Left cardiac atrium (tissue), 4 donors: ENCODE results near the gene SMC4. TPM values are rescaled to one million over a fixed set of nuclear protein-coding genes. Genes with fewer than 3 reads are reported as not detected.
A peak's percentile ranks its signal among the peaks of the same experiment; 100 is the strongest.

Experiments used
- ATAC-seq, 2 donors: fragments of 200-7000 bp; cut with Tn5 transposase; one replicate each; pipeline ENCODE4 v1.9.1; 2020; ENCODE audit warnings: mild to moderate bottlenecking in 2 of 2, moderate library complexity in 2 of 2
- DNase-seq: peaks from one replicate; pipeline ENCODE4 v3.0.0-alpha.2; 2020
- intact Hi-C, 2 donors: fragments of 100-400 bp; cut with DNase I; formaldehyde crosslinking; loops; one replicate each; pipeline versions ENCODE4 v1.14.1 to v1.15.1; 2022 to 2023
- total RNA-seq, 2 donors: library from RNA; stranded (reverse); fragmentation: NEBNext Ultra II Directional; extraction: Animal tissue kit (Norgen Biotek cat#: 25700); gene quantifications; one replicate each; pipeline ENCODE4 v1.2.1, GENCODE V29; 2021
- donor health status: DM: no; HTN: yes; CAD: no.
- donor health status: DM: no; HTN: yes; CAD: no; lungs with severe emphysema.
- donor health status: DM: yes; HTN: yes; CAD: no.
- donor health status: Dilated cardiomyopathy.

Gene SMC4
- total RNA-seq, 2 donors from 2014 or later, result 11.1 to 19.4 TPM

DNA sequence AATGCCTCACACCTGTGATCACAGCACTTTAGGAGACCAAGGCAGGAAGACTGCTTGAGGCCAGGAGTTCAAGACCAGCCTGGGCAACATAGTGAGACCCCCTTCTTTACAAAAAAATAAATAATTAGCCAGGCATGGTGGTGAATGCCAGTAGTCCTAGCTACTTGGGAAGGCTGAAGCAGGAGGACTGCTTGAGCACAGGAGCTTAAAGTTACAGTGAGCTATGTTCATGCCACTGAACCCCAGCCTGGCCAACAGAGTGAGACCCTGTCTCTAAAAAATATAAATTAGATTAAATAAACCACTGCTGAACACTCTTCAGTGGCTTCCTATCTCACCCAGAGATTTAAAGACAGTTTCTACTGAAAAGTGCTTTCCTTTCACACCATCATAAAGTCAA, 6.7 kb upstream of the SMC4 start:
- ATAC-seq (no peak), DNase-seq (no peak)
- intact Hi-C loops, result no loop called here

- intact Hi-C loops, result no loop called here
- ATAC-seq, result no peak
- DNase-seq, result no peak
These were observed 6.0 kb upstream of the SMC4 start for GRCh38 chr3:160393346-160394008.

GRCh38 chr3:160394009-160394392, 5.4 kb upstream of the SMC4 start:
- ATAC-seq, result no peak
- intact Hi-C loops, result no loop called here
- DNase-seq, result no peak

DNA sequence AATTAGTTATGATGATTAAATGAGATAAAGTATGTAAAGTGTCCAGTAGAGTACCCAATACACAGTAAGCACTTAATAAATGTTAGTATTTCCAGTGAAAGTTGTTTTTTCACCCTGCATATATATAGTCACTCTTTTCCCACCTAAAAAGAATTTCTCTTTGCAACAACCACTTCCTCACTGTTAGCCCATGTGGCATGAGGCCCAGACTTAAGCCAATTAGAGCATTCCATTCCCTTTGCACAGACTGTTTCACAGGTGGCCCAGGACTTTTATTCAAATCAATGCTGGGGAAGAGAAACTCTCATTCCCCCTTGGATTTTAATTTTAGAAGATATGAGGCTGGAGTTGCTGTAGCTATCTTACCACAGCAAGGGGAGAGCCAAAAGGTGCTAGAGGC, 4.2 kb upstream of the SMC4 start:
- DNase-seq, result no peak
- intact Hi-C loops, result no loop called here
- ATAC-seq, result no peak

DNA sequence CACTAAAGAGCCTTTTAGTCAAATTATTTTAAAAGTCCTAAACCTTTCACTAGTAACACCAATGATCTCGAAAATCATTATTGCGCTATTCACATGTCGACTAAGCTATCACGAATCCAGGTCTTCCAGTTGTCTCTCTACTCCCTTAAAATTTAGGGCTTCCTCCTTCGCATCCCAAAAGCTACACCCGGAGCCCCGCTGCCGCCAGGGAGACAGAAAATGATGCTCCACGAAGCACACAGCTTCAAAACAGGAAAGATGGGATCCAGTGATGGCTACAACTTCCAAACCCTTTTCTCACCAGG, 678 bp upstream of the SMC4 start:
- ATAC-seq, result peak; percentile 8 to 10
- no peak for DNase-seq
- intact Hi-C loops, result no loop called here

GRCh38 chr3:160400030-160400701, 716 bp downstream of the SMC4 start:
- DNase-seq (peak; percentile 56), ATAC-seq (peak; percentile 7 to 45)
- intact Hi-C loops, result loop anchor here in 1 of 2 donors (10.0 kb wide), 1 partner anchor 365 kb away; no protein-coding TSS in a partner anchor

DNA sequence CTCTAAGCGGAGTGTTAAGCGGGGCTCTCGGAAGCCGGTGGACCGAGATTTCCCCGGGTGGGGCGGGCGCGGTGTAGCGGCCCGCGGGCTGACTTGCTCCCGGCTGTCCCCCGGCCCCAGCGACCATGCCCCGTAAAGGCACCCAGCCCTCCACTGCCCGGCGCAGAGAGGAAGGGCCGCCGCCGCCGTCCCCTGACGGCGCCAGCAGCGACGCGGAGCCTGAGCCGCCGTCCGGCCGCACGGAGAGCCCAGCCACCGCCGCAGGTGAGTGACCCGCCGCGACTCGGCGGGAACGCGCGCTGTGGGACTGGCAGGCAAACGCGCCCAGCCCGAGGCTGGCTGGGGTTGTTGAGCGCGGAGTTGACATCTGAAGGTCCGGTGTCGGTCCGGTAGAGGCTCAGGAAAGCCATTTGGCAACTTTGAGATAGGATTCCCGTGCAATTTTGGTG, 1.3 kb downstream of the SMC4 start:
- intact Hi-C loops, result loop anchor here in 1 of 2 donors (10.0 kb wide), 1 partner anchor 366 kb away; no protein-coding TSS in a partner anchor
- ATAC-seq (peak; percentile 11 to 13), DNase-seq (peak; percentile 33)

- intact Hi-C loops, result loop anchor here in 1 of 2 donors (10.0 kb wide), 1 partner anchor 367 kb away; no protein-coding TSS in a partner anchor
- ATAC-seq, result no peak
- no peak for DNase-seq
These were observed 2.0 kb downstream of the SMC4 start for GRCh38 chr3:160401291-160402095.

GRCh38 chr3:160402221-160403027, 3.0 kb downstream of the SMC4 start:
- intact Hi-C loops, result loop anchor here in 1 of 2 donors (10.0 kb wide), 1 partner anchor 368 kb away; no protein-coding TSS in a partner anchor
- DNase-seq (no peak), ATAC-seq (no peak)

DNA sequence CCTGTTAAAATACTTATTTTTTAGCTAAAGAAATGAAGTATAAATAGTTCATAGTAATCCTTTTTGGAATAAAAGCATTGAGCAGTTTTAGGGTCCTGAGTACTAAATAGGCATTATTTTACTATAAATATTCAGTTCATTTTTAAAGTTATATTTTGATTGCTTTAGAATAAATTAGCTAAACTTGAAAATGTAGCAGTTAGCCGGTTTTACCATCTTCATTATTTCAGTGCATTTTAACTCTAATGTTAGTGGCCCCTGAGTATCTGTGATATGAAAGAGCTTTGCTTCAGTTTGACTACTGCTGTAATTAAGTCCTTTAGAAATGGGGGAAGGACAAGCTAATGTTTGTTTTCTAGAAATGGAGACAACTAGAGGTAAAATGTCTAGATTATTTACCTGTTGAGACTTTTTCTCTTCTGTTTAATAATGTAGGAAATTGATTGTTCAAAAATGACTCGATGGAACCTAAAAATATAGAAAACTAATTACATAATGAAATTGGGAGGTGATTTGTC, 3.6 kb downstream of the SMC4 start:
- no peak for ATAC-seq
- intact Hi-C loops, result loop anchor here in 1 of 2 donors (10.0 kb wide), 1 partner anchor 368 kb away; no protein-coding TSS in a partner anchor
- no peak for DNase-seq

DNA sequence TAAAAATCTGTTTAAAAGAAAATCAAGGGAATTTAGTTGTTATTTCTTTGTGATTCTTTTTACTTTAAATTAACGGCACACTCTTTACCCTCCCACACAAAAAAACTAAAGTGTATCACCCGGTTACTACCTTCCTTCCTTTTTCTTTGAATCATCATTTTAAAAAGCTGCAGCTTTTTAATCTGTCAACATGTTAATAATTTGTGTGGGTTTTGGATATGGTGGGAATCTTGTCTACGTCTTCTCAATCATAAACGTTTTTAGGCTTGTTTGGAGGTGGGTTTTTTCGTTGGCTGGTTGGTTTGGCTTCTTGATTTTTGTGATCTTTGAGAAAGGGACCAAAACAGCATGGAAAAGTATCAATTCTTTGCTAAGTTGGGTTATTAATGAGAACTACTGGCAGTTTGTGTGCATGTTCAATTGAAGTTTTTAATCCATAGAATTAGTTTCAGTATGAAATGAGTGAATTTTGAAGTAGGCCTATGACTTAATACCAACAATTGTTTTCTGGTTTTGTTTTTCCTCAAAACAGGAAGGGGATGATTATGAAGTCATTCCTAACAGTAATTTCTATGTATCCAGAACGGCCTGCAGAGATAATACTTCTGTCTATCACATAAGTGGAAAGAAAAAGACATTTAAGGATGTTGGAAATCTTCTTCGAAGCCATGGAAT, 4.5 kb downstream of the SMC4 start:
- DNase-seq (no peak), ATAC-seq (no peak)
- intact Hi-C loops, result loop anchor here in 1 of 2 donors (10.0 kb wide), 1 partner anchor 369 kb away; no protein-coding TSS in a partner anchor

DNA sequence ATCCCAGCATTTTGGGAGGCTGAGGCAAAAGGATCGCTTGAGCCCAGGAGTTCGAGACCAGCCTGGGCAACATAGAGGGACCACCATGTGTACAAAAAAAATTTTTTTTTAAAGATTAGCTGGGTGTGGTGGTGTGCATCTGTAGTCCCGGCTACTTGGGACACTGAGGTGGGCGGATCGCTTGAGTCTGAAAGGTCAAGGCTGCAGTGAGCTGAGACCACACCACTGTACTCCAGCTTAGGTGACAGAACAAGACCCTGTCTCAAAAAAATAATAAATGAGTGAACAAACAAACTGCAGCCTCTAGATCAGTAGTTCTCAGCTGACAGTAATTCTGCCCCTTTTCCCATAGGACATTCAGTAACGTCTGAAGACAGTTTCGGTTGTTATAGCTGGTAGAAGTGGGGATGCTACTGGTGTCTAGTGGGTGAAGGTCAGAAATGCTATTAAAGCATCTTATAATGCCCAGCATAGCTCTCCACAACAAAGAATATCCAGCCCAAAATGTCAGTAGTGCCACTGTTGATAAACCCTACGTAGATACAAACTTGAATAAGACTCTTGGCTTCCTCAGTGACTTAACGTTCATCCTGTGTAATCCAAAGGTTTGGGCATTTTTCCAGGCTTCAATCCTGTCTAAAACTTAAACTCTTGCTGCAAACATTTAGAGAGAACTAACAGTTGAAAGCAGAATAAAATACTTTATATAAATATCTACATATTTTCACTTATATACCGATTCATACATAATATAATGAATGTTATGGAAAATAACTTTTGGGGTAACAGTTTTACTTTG, 10.6 kb downstream of the SMC4 start:
- ATAC-seq (no peak), DNase-seq (no peak)
- intact Hi-C loops, result loop anchor here (5.0 to 10.0 kb wide), 3 partner anchors 245 to 375 kb away; no protein-coding TSS in a partner anchor

DNA sequence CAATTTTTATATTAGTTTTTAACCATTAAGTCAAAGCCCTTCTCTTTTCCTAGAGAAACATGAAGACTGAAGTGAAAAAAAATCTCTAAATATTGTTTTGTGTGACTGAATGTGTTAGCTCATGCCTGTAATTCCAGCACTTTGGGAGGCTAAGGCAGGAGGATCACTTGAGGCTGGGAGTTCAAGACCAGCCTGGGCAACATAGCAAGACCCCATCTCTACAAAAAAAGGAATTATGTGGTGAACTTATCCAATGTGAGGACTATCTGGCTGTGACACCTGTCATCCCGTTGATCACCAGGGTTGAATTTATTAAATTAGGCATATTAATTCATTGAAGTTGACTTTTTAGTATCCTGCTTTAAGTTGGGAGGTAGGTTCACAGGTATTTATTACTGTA, 13.0 kb downstream of the SMC4 start:
- intact Hi-C loops, result loop anchor here (2.0 to 10.0 kb wide), 3 partner anchors 248 to 380 kb away; no protein-coding TSS in a partner anchor
- ATAC-seq, result no peak
- DNase-seq, result no peak

DNA sequence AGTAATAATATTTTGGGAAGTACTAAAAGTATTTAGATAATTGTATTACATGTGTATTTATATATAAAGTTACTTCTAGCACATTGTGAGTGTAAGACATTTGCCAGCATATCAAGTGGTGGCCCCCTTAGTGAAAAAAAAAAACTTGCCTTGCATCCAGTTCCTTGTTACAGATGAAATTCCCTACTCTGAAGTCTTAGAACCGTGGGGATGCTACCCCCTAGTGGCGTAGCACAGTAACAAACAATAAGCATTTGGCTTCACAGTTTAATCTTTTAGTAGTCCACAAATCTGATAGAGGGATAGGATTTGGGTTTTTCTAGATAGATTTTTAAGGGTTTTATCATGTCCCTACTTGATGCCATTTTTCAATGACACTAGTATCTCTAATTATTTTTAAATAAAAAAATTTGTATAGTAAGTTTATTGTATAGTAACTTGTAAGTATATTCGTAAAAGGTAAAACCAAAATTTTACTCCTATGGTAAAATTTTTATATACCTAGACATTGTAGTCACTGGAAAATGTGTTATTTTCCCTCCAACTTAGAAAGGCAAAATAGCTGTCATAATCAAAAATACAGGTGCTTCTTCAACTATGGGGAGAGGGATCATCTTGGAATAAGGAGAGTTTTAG, 14.3 kb downstream of the SMC4 start:
- intact Hi-C loops, result loop anchor here (2.0 to 10.0 kb wide), 3 partner anchors 249 to 381 kb away; no protein-coding TSS in a partner anchor
- ATAC-seq (peak; percentile 59 to 61), DNase-seq (peak; percentile 37)

DNA sequence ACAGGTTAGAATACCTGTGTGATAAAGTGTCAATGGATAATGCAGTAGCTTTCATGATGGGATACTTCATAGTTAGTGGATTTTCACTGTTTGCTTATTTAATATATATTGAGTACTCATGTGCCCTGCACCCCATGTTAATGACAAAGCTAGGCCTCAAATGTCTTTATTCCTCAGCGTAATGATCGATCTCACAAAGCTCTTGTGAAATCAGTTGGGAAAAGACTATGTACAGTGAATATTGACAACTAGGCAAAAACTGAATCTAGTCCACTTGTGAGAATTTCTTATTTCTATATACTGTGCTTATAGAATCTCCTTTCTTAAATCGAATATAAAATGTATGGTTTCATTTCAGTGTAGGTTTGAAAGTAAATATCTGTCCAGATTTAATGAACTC, 17.9 kb downstream of the SMC4 start:
- ATAC-seq (no peak), DNase-seq (no peak)
- intact Hi-C loops, result loop anchor here in 1 of 2 donors (10.0 kb wide), 1 partner anchor 253 kb away; no protein-coding TSS in a partner anchor

- DNase-seq, result no peak
- ATAC-seq, result no peak
- intact Hi-C loops, result no loop called here
These were observed 28.5 kb downstream of the SMC4 start for GRCh38 chr3:160427832-160428424.
